BE2C (cell line): Measurements from ENCODE around the gene TIMP4.

Source experiments
- DNase-seq: peaks from one replicate; pipeline ENCODE4 v3.0.0-alpha.2; 2020
- H3K27me3 ChIP-seq: fragments of 250-450 bp; sonication (Bioruptor Pico); 2 replicates; pipeline ENCODE4 v1.5.1; 2020; ENCODE audit warnings: mild to moderate bottlenecking
- H3K36me3 ChIP-seq: fragments of 250-450 bp; sonication (Bioruptor Pico); 2 replicates; pipeline ENCODE4 v1.5.1; 2020; ENCODE audit warnings: mild to moderate bottlenecking
- H3K4me1 ChIP-seq: fragments of 250-450 bp; sonication (Bioruptor Pico); 2 replicates; pipeline ENCODE4 v1.5.1; 2020
- H3K4me3 ChIP-seq: 2 replicates; pipeline ENCODE4 v1.5.1; 2011; ENCODE audit warnings: low read depth, low read length
- H3K9me3 ChIP-seq: fragments of 250-450 bp; sonication (Bioruptor Pico); 2 replicates; pipeline ENCODE4 v1.5.1; 2020
- TF ChIP-seq, protein P1 (sequence below): IDR thresholded peaks from 2 replicates; pipeline ENCODE4 v1.5.1; 2012; ENCODE audit warnings: mild to moderate bottlenecking, low read depth, low read length

Gene TIMP4

GRCh38 chr3:12195231-12195630 is 36.5 kb upstream of the TIMP4 start:
- no peak for DNase-seq
- Histone ChIP-seq H3K4me1 (no peaks in the 10 kb centered on the region), H3K36me3 (peaks cover 10% of the 10 kb centered on the region), H3K4me3 (no peak overlapping the region), H3K27me3 (no peaks in the 10 kb centered on the region), H3K9me3 (no peaks in the 10 kb centered on the region)
- TF ChIP-seq, protein P1, sequence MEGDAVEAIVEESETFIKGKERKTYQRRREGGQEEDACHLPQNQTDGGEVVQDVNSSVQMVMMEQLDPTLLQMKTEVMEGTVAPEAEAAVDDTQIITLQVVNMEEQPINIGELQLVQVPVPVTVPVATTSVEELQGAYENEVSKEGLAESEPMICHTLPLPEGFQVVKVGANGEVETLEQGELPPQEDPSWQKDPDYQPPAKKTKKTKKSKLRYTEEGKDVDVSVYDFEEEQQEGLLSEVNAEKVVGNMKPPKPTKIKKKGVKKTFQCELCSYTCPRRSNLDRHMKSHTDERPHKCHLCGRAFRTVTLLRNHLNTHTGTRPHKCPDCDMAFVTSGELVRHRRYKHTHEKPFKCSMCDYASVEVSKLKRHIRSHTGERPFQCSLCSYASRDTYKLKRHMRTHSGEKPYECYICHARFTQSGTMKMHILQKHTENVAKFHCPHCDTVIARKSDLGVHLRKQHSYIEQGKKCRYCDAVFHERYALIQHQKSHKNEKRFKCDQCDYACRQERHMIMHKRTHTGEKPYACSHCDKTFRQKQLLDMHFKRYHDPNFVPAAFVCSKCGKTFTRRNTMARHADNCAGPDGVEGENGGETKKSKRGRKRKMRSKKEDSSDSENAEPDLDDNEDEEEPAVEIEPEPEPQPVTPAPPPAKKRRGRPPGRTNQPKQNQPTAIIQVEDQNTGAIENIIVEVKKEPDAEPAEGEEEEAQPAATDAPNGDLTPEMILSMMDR: no peak

- H3K9me3 ChIP-seq: no peaks in the 10 kb centered on the region
- H3K4me1 ChIP-seq: no peaks in the 10 kb centered on the region
- H3K36me3 ChIP-seq: peaks cover 10% of the 10 kb centered on the region
- H3K27me3 ChIP-seq: no peaks in the 10 kb centered on the region
- no peak overlapping the region for H3K4me3 ChIP-seq
- TF ChIP-seq, protein P1: peak; percentile 16; the same call in 1 of the 2 replicates
- no peak for DNase-seq
These were observed 36.0 kb upstream of the TIMP4 start for GRCh38 chr3:12194669-12195161.

- DNase-seq: no peak
- TF ChIP-seq, protein P1: no peak
- H3K36me3 ChIP-seq: peaks cover 10% of the 10 kb centered on the region
- no peaks in the 10 kb centered on the region for H3K4me1 ChIP-seq
- no peaks in the 10 kb centered on the region for H3K27me3 ChIP-seq
- no peaks in the 10 kb centered on the region for H3K9me3 ChIP-seq
- no peak overlapping the region for H3K4me3 ChIP-seq
These were observed 35.5 kb upstream of the TIMP4 start for GRCh38 chr3:12194209-12194608.

GRCh38 chr3:12193485-12194165 is 34.9 kb upstream of the TIMP4 start:
- DNase-seq: no peak
- Histone ChIP-seq H3K9me3 (no peaks in the 10 kb centered on the region), H3K27me3 (no peaks in the 10 kb centered on the region), H3K36me3 (peaks cover 10% of the 10 kb centered on the region), H3K4me1 (no peaks in the 10 kb centered on the region), H3K4me3 (no peak overlapping the region)
- TF ChIP-seq, protein P1: no peak

DNA sequence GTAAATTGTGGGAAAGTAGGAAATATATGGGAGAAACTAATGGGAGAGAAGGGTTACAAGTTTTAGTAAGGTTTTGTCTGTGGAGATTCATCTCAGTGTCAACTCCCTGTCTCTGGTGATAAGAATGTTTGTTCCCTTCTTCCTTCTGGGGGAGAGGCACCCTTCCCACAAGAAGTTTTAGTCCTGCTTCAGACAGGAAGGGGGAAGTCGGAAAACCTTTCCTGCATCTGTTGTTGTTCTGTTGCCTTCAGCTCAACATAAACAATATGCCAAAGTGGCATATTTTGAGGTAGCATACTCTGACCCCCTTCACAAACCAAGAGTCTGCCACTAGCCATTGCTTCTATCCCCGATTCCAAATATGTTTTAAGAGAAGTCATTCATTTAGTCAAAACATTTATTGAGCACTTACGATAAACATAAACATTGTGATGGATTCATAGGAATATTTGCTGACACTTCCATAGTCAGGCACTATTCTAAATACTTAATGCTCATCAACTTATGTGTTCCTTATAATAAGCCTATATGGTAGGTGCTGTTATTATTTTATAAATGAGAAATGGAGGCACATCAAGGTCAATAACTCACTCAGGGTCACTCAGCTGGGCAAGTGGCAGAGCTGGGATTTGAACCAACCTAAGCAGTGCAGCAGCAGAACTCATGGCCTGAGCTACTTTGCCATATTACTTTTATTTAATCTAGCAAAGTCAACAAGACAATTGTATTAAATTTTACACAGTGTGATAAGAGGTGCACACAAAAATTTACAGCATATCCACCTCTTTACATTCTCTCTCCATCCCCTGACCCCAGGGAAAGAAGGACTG is 34.2 kb upstream of the TIMP4 start:
- Histone ChIP-seq H3K36me3 (peaks cover 10% of the 10 kb centered on the region), H3K4me3 (no peak overlapping the region), H3K4me1 (no peaks in the 10 kb centered on the region)

More for the DNA sequence above, 34.2 kb upstream of the TIMP4 start:
- no peak for DNase-seq
- Histone ChIP-seq H3K9me3 (no peaks in the 10 kb centered on the region), H3K27me3 (no peaks in the 10 kb centered on the region)
- TF ChIP-seq, protein P1: no peak
